Cardiac ventricle fibroblast (primary cell): ENCODE data around the gene OR8S1. TPM values are rescaled to one million over a fixed set of nuclear protein-coding genes. Genes with fewer than 3 reads are reported as not detected.

Experiments used
- total RNA-seq: library from RNA; depleted of rRNA; stranded (reverse); fragments of >200 nt; gene quantifications from 2 replicates; pipeline ENCODE4 v1.2.3, GENCODE V29; 2015

The OR8S1 gene
- total RNA-seq: not detected in 2 replicates

GRCh38 chr12:48525332-48525731, at the start of gene OR8S1:
TSS of gene OR8S1 (plus strand) at chr12:48525632. CDS start at chr12:48525632, 0 bp downstream.

GRCh38 chr12:48482198-48482597, 43.2 kb upstream of the OR8S1 start, which contains the start of gene C12orf54:
TSS of gene C12orf54 (plus strand) at chr12:48482498. CDS start at chr12:48483297, 799 bp downstream.

GRCh38 chr12:48569946-48570345, 44.5 kb downstream of the OR8S1 start, which contains the start of gene LALBA:
TSS of gene LALBA (minus strand) at chr12:48570046. CDS start at chr12:48570020, 26 bp downstream.

Other genes starting within 250 kb of the OR8S1 start
- gene ZNF641, start 174.7 kb upstream of the OR8S1 start, total RNA-seq: 2.9 and 3.1 TPM in 2 replicates
- not detected in 2 replicates for gene ANP32D, start 53.1 kb upstream of the OR8S1 start, total RNA-seq
- gene C12orf54, start 43.1 kb upstream of the OR8S1 start, total RNA-seq: not detected in 2 replicates
- gene LALBA, start 44.4 kb downstream of the OR8S1 start, total RNA-seq: not detected in 2 replicates
- gene KANSL2, start 156.6 kb downstream of the OR8S1 start, total RNA-seq: 36.8 and 45.0 TPM in 2 replicates
- gene CCNT1, start 191.1 kb downstream of the OR8S1 start, total RNA-seq: 12.4 and 23.1 TPM in 2 replicates